Ectodermal cell (in vitro differentiated cells): ENCODE measurements around the gene CCBE1.

Source experiments
- H3K27ac ChIP-seq: 2 replicates; pipeline ENCODE4 v1.7.0; 2013; ENCODE audit warnings: mild to moderate bottlenecking, low read depth, low read length; ENCODE audit not compliant: insufficient read depth, poor library complexity, severe bottlenecking
- H3K27me3 ChIP-seq: 2 replicates; pipeline ENCODE4 v1.7.0; 2013; ENCODE audit warnings: mild to moderate bottlenecking, low read length; ENCODE audit not compliant: insufficient read depth, control insufficient read depth, poor library complexity, severe bottlenecking
- H3K36me3 ChIP-seq: one replicate; pipeline ENCODE4 v1.7.0; 2013; ENCODE audit warnings: low read length; ENCODE audit not compliant: control insufficient read depth, insufficient read depth
- H3K4me1 ChIP-seq: one replicate; pipeline ENCODE4 v1.7.0; 2013; ENCODE audit warnings: low read length; ENCODE audit not compliant: control insufficient read depth, insufficient read depth
- H3K4me3 ChIP-seq: 2 replicates; pipeline ENCODE4 v1.7.0; 2013; ENCODE audit warnings: low read depth, low read length, control low read depth; ENCODE audit not compliant: insufficient read depth
- H3K9me3 ChIP-seq: 2 replicates; pipeline ENCODE4 v1.7.0; 2013; ENCODE audit warnings: mild to moderate bottlenecking, low read length, moderate library complexity; ENCODE audit not compliant: control insufficient read depth
- WGBS, 2 experiments: methylation state at CpG; one replicate each; pipeline ENCODE4 v1.1.7; 2013; ENCODE audit warnings: missing lambda C conversion rate in 2 of 2; 5-methylcytosine and 5-hydroxymethylcytosine counted together

Gene CCBE1

DNA sequence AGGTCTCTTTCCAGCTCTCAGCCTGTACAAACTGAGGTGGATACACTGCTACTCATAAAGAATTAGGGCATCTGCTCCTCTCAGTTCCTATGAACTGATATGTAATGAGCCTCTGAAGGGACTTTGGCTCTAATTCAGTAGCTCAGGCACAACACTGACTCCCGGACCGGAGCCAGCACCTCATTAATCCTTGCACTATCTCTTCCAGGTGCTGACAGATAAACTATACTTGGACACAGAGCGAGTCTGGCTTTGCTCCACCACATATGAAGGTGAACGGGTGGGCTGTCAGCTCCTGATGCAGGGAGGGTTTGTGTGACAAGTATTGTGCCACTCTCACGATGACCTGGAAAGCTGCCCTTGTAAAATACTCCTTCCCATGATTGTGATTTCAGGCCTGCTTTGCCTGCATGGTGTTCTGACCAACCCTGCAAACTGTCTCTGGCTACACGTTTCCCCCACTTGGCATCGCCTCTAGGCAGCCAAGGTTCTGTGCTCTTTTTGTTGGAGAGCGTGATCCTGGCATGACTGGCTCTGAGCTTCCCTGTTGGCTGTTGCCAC lies 226.6 kb downstream of the CCBE1 start:
- no peak overlapping the region for H3K4me3 ChIP-seq
- WGBS, 2 experiments, result 94 to 95% methylated on average over 8 of the region's 8 CpGs

DNA sequence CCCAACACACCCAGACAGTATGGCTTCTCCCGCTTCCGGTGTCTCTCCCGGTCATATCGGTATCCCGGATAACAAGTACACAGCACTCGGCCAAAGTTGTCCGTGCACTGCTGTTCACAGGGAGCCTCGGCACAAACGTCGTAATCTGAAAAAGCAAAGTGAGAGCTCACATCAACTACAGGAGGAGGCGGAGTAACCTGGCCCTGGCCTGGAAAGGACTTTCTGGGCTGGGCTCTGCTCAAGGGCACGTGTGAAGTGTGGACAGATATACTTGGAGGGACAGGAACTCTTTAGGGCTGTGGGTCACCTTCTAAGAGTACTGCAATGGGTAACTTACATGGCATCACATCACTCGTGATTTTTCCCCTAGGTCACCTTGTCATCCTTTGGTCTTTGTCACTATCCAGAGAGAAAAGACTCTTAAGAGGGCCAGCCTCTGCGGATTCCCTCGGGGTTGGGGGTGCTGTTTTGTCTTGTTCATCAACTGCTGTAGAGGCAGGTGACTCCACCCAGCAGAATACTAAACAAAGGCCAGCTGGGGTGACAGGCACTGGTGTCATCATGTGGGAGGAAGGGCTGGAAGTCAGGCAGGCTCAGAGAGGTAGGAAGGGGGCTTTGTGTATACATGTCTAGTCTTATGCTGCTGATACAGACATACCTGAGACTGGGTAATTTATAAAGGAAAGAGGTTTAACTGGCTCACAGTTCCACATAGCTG lies 227.6 kb downstream of the CCBE1 start:
- H3K4me1 ChIP-seq, result no peaks in the 10 kb centered on the region
- 88 to 90% methylated on average over 15 of the region's 15 CpGs for WGBS, 2 experiments
- no peaks in the 10 kb centered on the region for H3K36me3 ChIP-seq
- no peaks in the 10 kb centered on the region for H3K9me3 ChIP-seq
- no peaks in the 10 kb centered on the region for H3K27me3 ChIP-seq
- no peak overlapping the region for H3K27ac ChIP-seq
- no peak overlapping the region for H3K4me3 ChIP-seq

More for the DNA sequence above, 226.6 kb downstream of the CCBE1 start:
- no peaks in the 10 kb centered on the region for H3K36me3 ChIP-seq
- no peak overlapping the region for H3K27ac ChIP-seq
- no peaks in the 10 kb centered on the region for H3K9me3 ChIP-seq
- no peaks in the 10 kb centered on the region for H3K4me1 ChIP-seq
- H3K27me3 ChIP-seq, result no peaks in the 10 kb centered on the region

DNA sequence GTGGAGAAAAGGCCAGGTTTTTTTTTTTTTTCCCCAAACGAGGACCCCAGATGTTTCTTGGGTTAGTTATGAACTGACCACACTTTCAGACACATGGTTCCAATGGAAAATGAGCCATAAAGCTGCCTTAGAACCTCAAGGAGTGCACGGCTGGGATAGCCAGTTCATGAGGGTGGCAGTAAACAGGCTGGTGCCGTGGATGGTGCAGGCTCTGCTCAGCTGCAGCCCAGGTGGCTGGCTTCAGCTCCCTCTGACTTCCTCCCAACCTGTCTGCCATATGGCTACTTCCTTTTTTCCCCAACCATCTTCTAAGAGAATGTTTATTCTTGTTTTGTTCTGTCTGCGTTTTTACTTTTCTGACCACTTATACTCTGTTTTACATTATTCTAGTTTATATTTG lies 228.4 kb downstream of the CCBE1 start:
- Histone ChIP-seq H3K27ac (no peak overlapping the region), H3K4me3 (no peak overlapping the region), H3K27me3 (no peaks in the 10 kb centered on the region), H3K4me1 (no peaks in the 10 kb centered on the region), H3K9me3 (no peaks in the 10 kb centered on the region), H3K36me3 (no peaks in the 10 kb centered on the region)
- WGBS, 2 experiments, result 82 to 86% methylated on average over 3 to 4 of the region's 4 CpGs

DNA sequence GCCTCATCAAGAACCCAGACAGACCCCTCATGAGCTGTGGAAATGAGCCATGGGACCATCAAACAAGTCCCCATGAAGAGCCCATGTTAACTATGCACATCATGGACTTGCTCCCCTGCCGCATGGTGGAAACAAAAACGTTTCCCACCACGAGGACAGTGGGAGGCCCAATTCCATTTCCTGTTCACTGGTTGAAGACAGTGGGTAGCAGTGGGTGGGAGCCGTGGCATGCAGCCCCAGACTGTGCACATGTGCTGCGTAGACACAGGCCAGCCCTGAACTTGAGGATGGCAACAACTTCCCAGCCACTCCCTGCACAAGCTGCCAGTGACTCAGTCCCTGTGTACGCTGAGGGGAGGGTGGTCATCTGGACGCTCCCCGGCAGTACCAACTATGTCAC lies 229.7 kb downstream of the CCBE1 start:
- Histone ChIP-seq H3K4me1 (no peaks in the 10 kb centered on the region), H3K9me3 (no peaks in the 10 kb centered on the region), H3K4me3 (no peak overlapping the region), H3K36me3 (no peaks in the 10 kb centered on the region), H3K27me3 (no peaks in the 10 kb centered on the region), H3K27ac (no peak overlapping the region)
- WGBS, 2 experiments, result 92 to 95% methylated on average over 8 of the region's 8 CpGs

DNA sequence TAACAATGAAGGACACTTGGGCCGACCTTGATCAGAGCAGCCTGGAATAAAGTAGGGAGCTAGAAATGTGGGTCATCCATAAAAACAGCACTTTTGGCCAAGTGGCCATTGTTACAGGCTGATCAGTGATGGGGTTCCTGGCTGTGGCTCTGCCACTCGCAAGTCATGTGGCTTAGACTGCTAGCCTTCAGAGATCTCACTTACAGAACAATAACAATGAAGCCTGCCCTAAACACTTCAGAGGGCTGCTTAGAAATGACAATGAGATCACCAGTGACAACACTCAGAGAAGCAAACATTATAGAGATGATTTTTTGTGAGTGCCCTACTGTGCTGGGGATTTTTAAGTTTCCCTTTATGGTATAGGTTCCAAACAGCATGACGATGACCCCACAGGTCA lies 230.2 kb downstream of the CCBE1 start:
- Histone ChIP-seq H3K27ac (no peak overlapping the region), H3K9me3 (no peaks in the 10 kb centered on the region), H3K36me3 (no peaks in the 10 kb centered on the region), H3K27me3 (no peaks in the 10 kb centered on the region), H3K4me3 (no peak overlapping the region), H3K4me1 (no peaks in the 10 kb centered on the region)
- WGBS, 2 experiments, result 91 to 93% methylated on average over 3 of the region's 3 CpGs

DNA sequence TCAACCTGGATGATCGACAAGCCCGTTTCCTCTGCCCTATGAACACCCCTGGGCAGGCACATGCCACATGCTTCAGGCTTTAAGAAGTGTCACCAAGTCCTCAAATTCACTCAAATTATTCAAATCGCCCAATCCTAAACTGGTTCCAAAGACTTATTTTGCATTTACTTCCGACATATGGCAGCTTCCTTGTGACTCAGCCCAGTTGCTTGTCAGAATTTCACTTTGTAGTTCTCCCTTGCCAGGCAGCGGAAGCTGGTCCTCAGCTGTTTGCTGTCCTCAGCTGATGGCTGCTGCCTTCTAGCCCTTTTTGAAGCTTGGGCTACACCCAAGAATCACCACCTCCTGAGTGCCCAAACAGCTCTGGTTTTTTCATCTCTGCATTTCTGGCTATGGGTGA lies 232.7 kb downstream of the CCBE1 start:
- Histone ChIP-seq H3K27ac (no peak overlapping the region), H3K36me3 (no peaks in the 10 kb centered on the region), H3K4me1 (no peaks in the 10 kb centered on the region), H3K9me3 (no peaks in the 10 kb centered on the region), H3K27me3 (no peaks in the 10 kb centered on the region), H3K4me3 (no peak overlapping the region)
- 85 to 86% methylated on average over 5 of the region's 5 CpGs for WGBS, 2 experiments

DNA sequence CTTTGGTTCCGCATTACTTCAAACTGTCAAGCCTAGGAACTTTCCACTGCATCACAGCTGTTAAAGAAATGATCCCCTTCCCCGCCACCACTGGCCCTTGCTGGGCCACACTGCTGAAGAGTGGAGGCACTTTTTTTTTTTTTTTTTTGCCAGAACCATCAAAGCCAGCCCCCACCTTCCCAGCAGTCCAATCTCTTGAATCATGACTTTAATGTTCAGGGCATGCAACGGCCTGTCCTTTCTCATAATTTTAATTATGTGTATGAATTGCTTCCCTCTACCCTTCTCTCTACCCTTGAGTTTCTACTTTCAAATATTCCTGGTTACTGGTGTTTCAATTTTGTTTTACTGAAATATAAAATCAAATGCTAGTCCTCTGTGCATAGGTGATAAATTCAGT lies 236.1 kb downstream of the CCBE1 start:
- Histone ChIP-seq H3K27me3 (no peaks in the 10 kb centered on the region), H3K9me3 (no peaks in the 10 kb centered on the region), H3K27ac (no peak overlapping the region), H3K36me3 (no peaks in the 10 kb centered on the region), H3K4me3 (no peak overlapping the region), H3K4me1 (no peaks in the 10 kb centered on the region)
- 94 to 100% methylated on average over 2 of the region's 3 CpGs for WGBS, 2 experiments

DNA sequence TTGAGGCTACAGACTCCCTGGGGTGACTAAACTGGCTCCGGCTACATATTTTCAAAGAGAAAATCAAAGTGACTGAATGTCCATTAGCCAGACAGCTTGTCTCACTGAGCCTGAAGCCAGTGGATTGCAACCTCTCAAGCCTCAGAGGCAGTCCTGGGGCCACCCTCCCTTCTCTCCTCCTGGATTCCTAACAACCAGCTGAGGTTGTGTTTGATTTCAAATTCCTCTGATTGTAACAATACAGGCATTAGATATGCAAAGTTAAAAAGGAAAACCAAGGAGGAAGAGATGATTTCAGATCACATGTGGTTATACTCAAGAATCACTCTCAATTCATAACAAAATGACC lies 237.2 kb downstream of the CCBE1 start:
- no peaks in the 10 kb centered on the region for H3K36me3 ChIP-seq
- H3K4me3 ChIP-seq, result no peak overlapping the region
- H3K27ac ChIP-seq, result no peak overlapping the region
- no peaks in the 10 kb centered on the region for H3K27me3 ChIP-seq
- H3K9me3 ChIP-seq, result no peaks in the 10 kb centered on the region
- WGBS, 2 experiments, result 87 to 92% methylated on average over 1 of the region's 1 CpG
- H3K4me1 ChIP-seq, result peaks cover 6% of the 10 kb centered on the region

DNA sequence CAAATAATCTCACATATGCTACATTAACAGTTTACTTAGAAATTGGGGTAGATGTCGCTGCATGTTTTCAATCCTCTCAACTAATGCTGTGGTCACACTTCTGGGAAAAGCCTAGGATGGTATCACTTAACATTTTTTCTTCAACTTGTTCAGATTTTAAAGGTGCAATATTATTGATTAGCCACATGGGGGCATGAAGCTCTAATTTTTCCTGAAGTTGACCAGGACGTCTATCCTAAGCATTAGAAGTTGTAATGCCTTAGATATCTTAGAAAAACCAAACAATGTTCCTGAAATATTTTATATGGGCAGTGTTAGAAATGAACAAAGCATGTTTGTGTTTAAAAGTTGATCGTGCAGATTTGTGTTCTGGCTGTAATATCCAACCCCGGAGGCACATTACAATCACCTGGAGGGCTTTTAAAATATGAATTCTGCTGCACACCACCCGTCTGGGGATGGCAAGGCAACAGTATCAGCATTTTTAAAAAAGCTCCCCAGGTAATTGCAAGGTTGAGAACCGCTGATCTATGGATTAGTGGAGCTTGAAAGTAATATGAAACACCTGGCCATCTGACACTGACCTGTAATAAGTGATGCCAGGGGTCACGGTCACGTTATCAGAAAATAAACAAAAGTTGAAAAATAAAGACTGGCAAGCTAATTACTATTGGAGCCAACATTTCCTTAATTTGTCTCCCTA lies 237.7 kb downstream of the CCBE1 start:
- H3K4me1 ChIP-seq, result peaks cover 10% of the 10 kb centered on the region
- H3K27ac ChIP-seq, result no peak overlapping the region
- WGBS, 2 experiments, result 48 to 68% methylated on average over 7 to 8 of the region's 8 CpGs
- H3K27me3 ChIP-seq, result no peaks in the 10 kb centered on the region
- no peaks in the 10 kb centered on the region for H3K9me3 ChIP-seq
- H3K36me3 ChIP-seq, result no peaks in the 10 kb centered on the region
- H3K4me3 ChIP-seq, result no peak overlapping the region

DNA sequence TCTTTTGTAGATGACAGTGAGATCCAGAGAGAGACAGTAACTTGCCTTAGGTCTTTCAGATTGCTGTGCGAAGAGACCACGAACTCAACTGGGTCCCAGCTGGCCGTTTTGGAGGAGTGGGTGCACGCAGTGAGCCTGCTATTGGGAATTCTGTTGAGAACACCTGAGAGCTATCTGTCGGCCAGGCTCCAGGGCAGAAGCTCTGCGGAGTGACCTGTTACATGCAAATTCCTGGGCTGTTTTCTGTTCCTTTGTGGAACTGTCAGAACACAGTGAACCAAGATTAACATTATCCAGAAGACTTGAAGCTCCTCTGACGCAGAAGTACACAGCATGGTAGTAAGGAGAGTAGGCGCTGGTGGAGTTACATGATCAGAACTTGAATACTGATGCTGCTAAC lies 238.6 kb downstream of the CCBE1 start:
- H3K27me3 ChIP-seq, result no peaks in the 10 kb centered on the region
- peaks cover 10% of the 10 kb centered on the region for H3K4me1 ChIP-seq
- WGBS, 2 experiments, result 73 to 77% methylated on average over 8 of the region's 8 CpGs
- no peak overlapping the region for H3K27ac ChIP-seq
- no peaks in the 10 kb centered on the region for H3K9me3 ChIP-seq
- no peak overlapping the region for H3K4me3 ChIP-seq
- no peaks in the 10 kb centered on the region for H3K36me3 ChIP-seq
